ENCODE data around the gene NTSR1. TPM values are rescaled to one million over a fixed set of nuclear protein-coding genes. Genes with fewer than 3 reads are reported as not detected.

Gene NTSR1
- total and polyA plus RNA-seq, 2 of the 8 experiments (the other 6 are each of a cell fraction or from before 2014, with no cell fraction given): 0.53 to 0.89 TPM

DNA sequence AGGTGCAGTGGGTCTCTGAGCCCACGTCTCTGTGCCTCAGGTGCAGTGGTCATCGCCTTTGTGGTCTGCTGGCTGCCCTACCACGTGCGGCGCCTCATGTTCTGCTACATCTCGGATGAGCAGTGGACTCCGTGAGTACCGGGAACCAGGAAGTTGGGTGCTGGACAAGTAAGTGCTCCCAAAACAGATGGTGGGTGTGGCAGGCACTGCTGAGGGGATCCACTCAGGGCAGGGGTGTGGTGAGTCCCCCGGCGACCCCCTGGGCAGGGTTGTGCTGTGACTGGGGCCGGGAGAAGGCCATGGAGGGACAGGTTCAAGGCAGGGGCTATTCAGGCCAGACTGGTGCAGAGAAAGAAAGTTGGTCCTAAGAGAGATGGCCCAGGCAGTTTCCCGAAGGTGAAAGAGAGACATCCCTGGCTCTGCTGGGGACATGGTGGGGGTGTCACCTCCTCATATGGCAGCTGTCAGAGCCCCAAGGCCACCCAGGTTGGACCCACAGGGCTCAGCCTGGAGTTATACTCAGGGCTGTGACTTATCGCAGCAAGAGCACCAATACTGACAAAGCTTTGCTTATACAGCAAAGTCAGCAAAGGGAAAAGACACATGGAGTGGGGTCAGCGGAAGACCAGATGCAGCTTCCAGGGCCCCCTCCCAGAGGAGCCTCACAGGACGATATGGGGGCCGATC, 49.7 kb downstream of the NTSR1 start (continued):
- TF ChIP-seq CHD7 (IDR thresholded peaks at IDR 0.05; ENCODE audit: insufficient replicate concordance, low read length) (no peak), TEAD4 (IDR thresholded peaks at IDR 0.05; ENCODE audit: low read depth, low read length) (no peak), GTF2F1 (IDR thresholded peaks at IDR 0.05; ENCODE audit: borderline replicate concordance, low read depth, low read length) (no peak), JUND (IDR thresholded peaks at IDR 0.05; ENCODE audit: low read length) (no peak), SUZ12 (IDR thresholded peaks at IDR 0.05; ENCODE audit: low read length) (no peak), RAD21 (IDR thresholded peaks at IDR 0.05 in 1 of 2, conservative IDR thresholded peaks at IDR 0.05 in 1 of 2; ENCODE audit: low read depth in 2 of 2, low read length in 2 of 2) (no peak), ATF3 (IDR thresholded peaks at IDR 0.05; ENCODE audit: insufficient read depth, low read depth, low read length) (no peak), HDAC6 (IDR thresholded peaks at IDR 0.05; ENCODE audit: low read depth, low read length) (no peak), NANOG (IDR thresholded peaks at IDR 0.05; ENCODE audit: insufficient read depth, low read depth, low read length, poor library complexity, severe bottlenecking) (no peak)
